H9 (cell line): ENCODE data around the gene IFT122. TPM values are rescaled to one million over a fixed set of nuclear protein-coding genes. Genes with fewer than 3 reads are reported as not detected.

Experiments
- DNase-seq: peaks from one replicate; pipeline ENCODE4 v3.0.0-alpha.2; 2017
- H2AFZ ChIP-seq: one replicate; pipeline ENCODE4 v1.6.1; 2013; ENCODE audit warnings: mild to moderate bottlenecking, low read length, control low read depth, moderate library complexity
- H2AK5ac ChIP-seq: 2 replicates; pipeline ENCODE4 v1.6.1; 2013; ENCODE audit warnings: low read length, control low read depth, mixed read lengths; ENCODE audit not compliant: insufficient read length
- H2BK120ac ChIP-seq: one replicate; pipeline ENCODE4 v1.6.1; 2013; ENCODE audit warnings: low read depth, mild to moderate bottlenecking, low read length, control low read depth, inconsistent platforms; ENCODE audit not compliant: poor library complexity, severe bottlenecking
- H2BK12ac ChIP-seq: 2 replicates; pipeline ENCODE4 v1.6.1; 2013; ENCODE audit warnings: low read length, control low read depth, mixed read lengths, low read depth; ENCODE audit not compliant: insufficient read length
- H2BK15ac ChIP-seq: 2 replicates; pipeline ENCODE4 v1.6.1; 2013; ENCODE audit warnings: low read depth, low read length, control low read depth
- H2BK20ac ChIP-seq: one replicate; pipeline ENCODE4 v1.6.1; 2013; ENCODE audit warnings: low read depth, mild to moderate bottlenecking, low read length, control low read depth, inconsistent platforms; ENCODE audit not compliant: poor library complexity, severe bottlenecking
- H2BK5ac ChIP-seq: 2 replicates; pipeline ENCODE4 v1.6.1; 2013; ENCODE audit warnings: low read length, control low read depth, mixed read lengths; ENCODE audit not compliant: insufficient read length
- H3K14ac ChIP-seq: 2 replicates; pipeline ENCODE4 v1.6.1; 2013; ENCODE audit warnings: low read length, control low read depth; ENCODE audit not compliant: insufficient read depth
- H3K18ac ChIP-seq: 2 replicates; pipeline ENCODE4 v1.6.1; 2013; ENCODE audit warnings: low read depth, mild to moderate bottlenecking, mixed read lengths, low read length, control low read depth; ENCODE audit not compliant: insufficient read length
- H3K23ac ChIP-seq: 2 replicates; pipeline ENCODE4 v1.6.1; 2013; ENCODE audit warnings: low read length, control low read depth, mixed read lengths, low read depth; ENCODE audit not compliant: insufficient read length
- H3K23me2 ChIP-seq: 2 replicates; pipeline ENCODE4 v1.6.1; 2013; ENCODE audit warnings: low read depth, mild to moderate bottlenecking, mixed read lengths, low read length, control low read depth; ENCODE audit not compliant: insufficient read length, poor library complexity, severe bottlenecking
- H3K27ac ChIP-seq: 2 replicates; pipeline ENCODE4 v1.5.1; 2013; ENCODE audit warnings: low read length, control low read depth, mixed read lengths, low read depth; ENCODE audit not compliant: insufficient read length
- H3K27me3 ChIP-seq: 2 replicates; pipeline ENCODE4 v1.6.1; 2013; ENCODE audit warnings: low read length, control low read depth, inconsistent platforms; ENCODE audit not compliant: insufficient read depth
- H3K4ac ChIP-seq: 2 replicates; pipeline ENCODE4 v1.6.1; 2013; ENCODE audit warnings: low read depth, mild to moderate bottlenecking, control low read depth, inconsistent platforms, low read length, moderate library complexity
- H3K4me1 ChIP-seq: 2 replicates; pipeline ENCODE4 v1.6.1; 2013; ENCODE audit warnings: low read length, control low read depth, inconsistent platforms; ENCODE audit not compliant: insufficient read depth
- H3K4me2 ChIP-seq: 2 replicates; pipeline ENCODE4 v1.6.1; 2013; ENCODE audit warnings: low read length, control low read depth, mixed read lengths; ENCODE audit not compliant: insufficient read length, insufficient read depth
- H3K56ac ChIP-seq: 2 replicates; pipeline ENCODE4 v1.6.1; 2013; ENCODE audit warnings: low read depth, mild to moderate bottlenecking, mixed read lengths, low read length, control low read depth; ENCODE audit not compliant: insufficient read length
- H3K79me1 ChIP-seq: 2 replicates; pipeline ENCODE4 v1.6.1; 2013; ENCODE audit warnings: low read depth, mild to moderate bottlenecking, moderate library complexity, low read length, control low read depth, inconsistent platforms; ENCODE audit not compliant: insufficient read depth, poor library complexity, severe bottlenecking
- H3K79me2 ChIP-seq: 2 replicates; pipeline ENCODE4 v1.6.1; 2013; ENCODE audit warnings: low read length, control low read depth, inconsistent platforms; ENCODE audit not compliant: insufficient read depth
- H3K9ac ChIP-seq: 2 replicates; pipeline ENCODE4 v1.6.1; 2013; ENCODE audit warnings: low read length, control low read depth, mixed read lengths; ENCODE audit not compliant: insufficient read length; ENCODE audit errors: extremely low read depth
- H3K9me3 ChIP-seq: one replicate; pipeline ENCODE4 v1.6.1; 2013; ENCODE audit warnings: low read depth, low read length, inconsistent platforms; ENCODE audit not compliant: control insufficient read depth
- H3T11ph ChIP-seq: one replicate; pipeline ENCODE4 v1.6.1; 2013; ENCODE audit warnings: mild to moderate bottlenecking, low read length, control low read depth, inconsistent platforms
- H4K20me1 ChIP-seq: one replicate; pipeline ENCODE4 v1.6.1; 2013; ENCODE audit not compliant: control insufficient read depth, insufficient read length, insufficient read depth
- H4K5ac ChIP-seq: 2 replicates; pipeline ENCODE4 v1.6.1; 2013; ENCODE audit warnings: low read depth, mild to moderate bottlenecking, mixed read lengths, low read length, control low read depth; ENCODE audit not compliant: insufficient read length
- H4K8ac ChIP-seq: replicated peaks from 2 replicates; pipeline ENCODE4 v1.6.1; 2013; ENCODE audit warnings: low read length, control low read depth, mixed read lengths, low read depth; ENCODE audit not compliant: insufficient read length
- H4K91ac ChIP-seq: 2 replicates; pipeline ENCODE4 v1.6.1; 2013; ENCODE audit warnings: low read depth, mild to moderate bottlenecking, moderate library complexity, mixed read lengths, low read length, control low read depth; ENCODE audit not compliant: insufficient read length
- H3K27ac Mint-ChIP-seq, 3 experiments: 2 replicates in 2 of 3; 3 replicates in 1 of 3; pipeline ENCODE4 v1.8.0; 2020 to 2021; ENCODE audit warnings: mixed read lengths in 3 of 3, mild to moderate bottlenecking in 1 of 3, moderate library complexity in 1 of 3
- H3K27me3 Mint-ChIP-seq: 2 replicates; pipeline ENCODE4 v1.8.0; 2021; ENCODE audit warnings: low read depth, mild to moderate bottlenecking, moderate library complexity, mixed read lengths
- H3K36me3 Mint-ChIP-seq, 3 experiments: 2 replicates in 2 of 3; 3 replicates in 1 of 3; pipeline ENCODE4 v1.8.0; 2020 to 2021; ENCODE audit warnings: low read depth in 3 of 3, mixed read lengths in 3 of 3; ENCODE audit not compliant: insufficient read depth in 1 of 3
- H3K4me1 Mint-ChIP-seq, 2 experiments: 2 replicates each; pipeline ENCODE4 v1.8.0; 2020; ENCODE audit warnings: mixed read lengths in 2 of 2
- H3K4me3 Mint-ChIP-seq, 2 experiments: 2 replicates in 1 of 2; 3 replicates in 1 of 2; pipeline ENCODE4 v1.8.0; 2020 to 2021; ENCODE audit warnings: mild to moderate bottlenecking in 2 of 2, mixed read lengths in 2 of 2, moderate library complexity in 1 of 2
- H3K9me3 Mint-ChIP-seq, 2 experiments: 2 replicates in 1 of 2; 3 replicates in 1 of 2; pipeline ENCODE4 v1.8.0; 2020; ENCODE audit warnings: mild to moderate bottlenecking in 2 of 2, mixed read lengths in 2 of 2, moderate library complexity in 1 of 2
- CTCF ChIP-seq: fragments of 200-600 bp; sonication (generic); conservative IDR thresholded peaks from 3 replicates; pipeline ENCODE4 v1.8.0; 2021; ENCODE audit warnings: antibody characterized with exemption, mild to moderate bottlenecking
- WGBS: extraction: QIAGEN DNeasy Blood & Tissue Kit; methylation state at CpG from one replicate; pipeline ENCODE4 v1.1.7; 2013; ENCODE audit warnings: missing lambda C conversion rate, low lambda C conversion rate, mixed read lengths; ENCODE audit not compliant: insufficient read length; ENCODE audit errors: extremely low coverage; 5-methylcytosine and 5-hydroxymethylcytosine counted together
- total RNA-seq: library from RNA; stranded (reverse); gene quantifications from 2 replicates; pipeline ENCODE4 v1.2.1, GENCODE V29; 2021

The IFT122 gene
- total RNA-seq, 1 experiment from 2014 or later, result 19.3 TPM

GRCh38 chr3:129555153-129555550 lies 115.1 kb downstream of the IFT122 start:
- H2AFZ ChIP-seq, result no peak overlapping the region
- H3K4me1 ChIP-seq, result no peaks in the 10 kb centered on the region; the same call in 1 of the 2 replicates
- no peak overlapping the region for H2BK15ac ChIP-seq
- no peak overlapping the region for H2BK5ac ChIP-seq
- no peak overlapping the region for H2BK12ac ChIP-seq
- no peak overlapping the region for H2BK120ac ChIP-seq
- no peak overlapping the region for H2BK20ac ChIP-seq
- H3K9me3 Mint-ChIP-seq, result no peaks in the 10 kb centered on the region
- no peak overlapping the region for H3K18ac ChIP-seq
- no peak for TF ChIP-seq CTCF
- peaks cover 23 to 59% of the 10 kb centered on the region in 2 experiments for H3K4me1 Mint-ChIP-seq
- H3K27me3 Mint-ChIP-seq, result no peaks in the 10 kb centered on the region; the same call in 1 of the 2 replicates
- H3K27ac Mint-ChIP-seq, result no peak overlapping the region
- H4K8ac ChIP-seq, result no peak overlapping the region
- peaks cover 0 to 22% (median 3%) of the 10 kb centered on the region in 3 experiments; a peak in 2 of 7 replicates for H3K36me3 Mint-ChIP-seq
- H3K4me3 Mint-ChIP-seq, result no peak overlapping the region
- H3K14ac ChIP-seq, result no peak overlapping the region
- no peaks in the 10 kb centered on the region for H3K9me3 ChIP-seq
- no peak overlapping the region for H3K9ac ChIP-seq
- no peaks in the 10 kb centered on the region for H3K27me3 ChIP-seq
- no peak for DNase-seq
- H3K23ac ChIP-seq, result no peak overlapping the region
- no peaks in the 10 kb centered on the region for H4K20me1 ChIP-seq
- H3K4me2 ChIP-seq, result no peak overlapping the region
- no peak overlapping the region for H2AK5ac ChIP-seq
- H4K5ac ChIP-seq, result no peak overlapping the region
- no peak overlapping the region for H4K91ac ChIP-seq
- H3K4ac ChIP-seq, result no peak overlapping the region
- WGBS, result no CpG with 5 or more reads among the region's 15 CpGs
- no peak overlapping the region for H3K27ac ChIP-seq
- H3K23me2 ChIP-seq, result no peaks in the 10 kb centered on the region
- no peaks in the 10 kb centered on the region for H3K79me1 ChIP-seq
- H3K79me2 ChIP-seq, result no peaks in the 10 kb centered on the region
- H3T11ph ChIP-seq, result no peak overlapping the region
- no peak overlapping the region for H3K56ac ChIP-seq
